Ammon's horn (tissue), 1 donor: Measurements from ENCODE around the gene PLD4.

Experiments
- DNase-seq: peaks from one replicate; pipeline ENCODE4 v3.0.0-alpha.2; 2016; ENCODE audit warnings: low spot score

Gene PLD4

GRCh38 chr14:104929268-104930230 is 4.9 kb downstream of the PLD4 start:
- DNase-seq = no peak

- no peak for DNase-seq
These were observed 6.0 kb downstream of the PLD4 start for GRCh38 chr14:104930526-104931303.

GRCh38 chr14:104931304-104931770 is 6.7 kb downstream of the PLD4 start:
- DNase-seq = no peak

- no peak for DNase-seq
These were observed 7.3 kb downstream of the PLD4 start for GRCh38 chr14:104931771-104932675.

GRCh38 chr14:104932676-104933631 is 8.3 kb downstream of the PLD4 start:
- peak; percentile 74 for DNase-seq

GRCh38 chr14:104933746-104934733 is 9.4 kb downstream of the PLD4 start:
- no peak for DNase-seq

GRCh38 chr14:104935026-104935650 is 10.5 kb downstream of the PLD4 start:
- no peak for DNase-seq

- DNase-seq = no peak
These were observed 11.3 kb downstream of the PLD4 start for GRCh38 chr14:104935955-104936354.

GRCh38 chr14:104936361-104937155 is 11.9 kb downstream of the PLD4 start:
- DNase-seq = no peak

GRCh38 chr14:104937161-104937560 is 12.5 kb downstream of the PLD4 start:
- no peak for DNase-seq

- no peak for DNase-seq
These were observed 13.2 kb downstream of the PLD4 start for GRCh38 chr14:104937694-104938365.

GRCh38 chr14:104938436-104938835 is 13.8 kb downstream of the PLD4 start:
- DNase-seq = no peak

- no peak for DNase-seq
These were observed 14.3 kb downstream of the PLD4 start for GRCh38 chr14:104938960-104939359.

- peak; percentile 32 for DNase-seq
These were observed 15.2 kb downstream of the PLD4 start for GRCh38 chr14:104939666-104940410.

GRCh38 chr14:104940526-104941150 is 16.0 kb downstream of the PLD4 start:
- no peak for DNase-seq
